K562 (cell line): ENCODE data around the gene RAB6A.

Experiments used
- ELK3 ChIP-seq: fragments of 450-650 bp; formaldehyde crosslinking; IDR thresholded peaks from 2 replicates; pipeline ENCODE4 v1.4.0; 2020; ENCODE audit warnings: mild to moderate bottlenecking
- FOXA1 ChIP-seq: fragments of 450-650 bp; IDR thresholded peaks from 2 replicates; pipeline ENCODE4 v1.6.1; 2016; ENCODE audit warnings: mild to moderate bottlenecking, borderline replicate concordance
- FOXA3 ChIP-seq, 2 experiments: fragments of 450-650 bp in 1 of 2; sonication (generic) in 1 of 2; formaldehyde crosslinking; IDR thresholded peaks in 1 of 2; conservative IDR thresholded peaks in 1 of 2; 2 replicates each; pipeline versions ENCODE4 v1.4.0 to v1.8.0; 2020 to 2022; ENCODE audit warnings: mild to moderate bottlenecking in 2 of 2, missing genetic modification reagents in 1 of 2
- GTF2F1 ChIP-seq: IDR thresholded peaks from 2 replicates; pipeline ENCODE4 v1.6.1; 2011; ENCODE audit warnings: low read depth, low read length, improper control_type of control experiment
- MAFF ChIP-seq: IDR thresholded peaks from 2 replicates; pipeline ENCODE4 v1.6.1; 2012; ENCODE audit warnings: low read length, improper control_type of control experiment
- MXI1 ChIP-seq: IDR thresholded peaks from 2 replicates; pipeline ENCODE4 v1.6.1; 2011; ENCODE audit warnings: low read depth, mild to moderate bottlenecking, improper control_type of control experiment, low read length
- NFE2L1 ChIP-seq: fragments of 450-650 bp; IDR thresholded peaks from 2 replicates; pipeline ENCODE4 v1.6.1; 2016; ENCODE audit warnings: missing genetic modification characterization, low read depth, mild to moderate bottlenecking, missing compliant biosample characterization, moderate library complexity, borderline replicate concordance
- POLR2A ChIP-seq: fragments of 450-650 bp; conservative IDR thresholded peaks from 2 replicates; pipeline ENCODE4 v1.6.1; 2016
- TAF1 ChIP-seq: IDR thresholded peaks from 2 replicates; pipeline ENCODE4 v1.6.1; 2011; ENCODE audit warnings: mild to moderate bottlenecking, low read length, moderate library complexity; ENCODE audit not compliant: insufficient read depth, control insufficient read depth, severe bottlenecking; ENCODE audit errors: extremely low read depth
- TAL1 ChIP-seq: fragments of 450-650 bp; IDR thresholded peaks from 2 replicates; pipeline ENCODE4 v1.6.1; 2016; ENCODE audit warnings: mild to moderate bottlenecking
- THRAP3 ChIP-seq: fragments of 450-650 bp; IDR thresholded peaks from 2 replicates; pipeline ENCODE4 v1.6.1; 2016; ENCODE audit warnings: mild to moderate bottlenecking, inconsistent platforms, borderline replicate concordance
- ZFX ChIP-seq: sonication (generic); formaldehyde crosslinking; IDR thresholded peaks from 2 replicates; pipeline ENCODE4 v1.8.0; 2022; ENCODE audit warnings: mild to moderate bottlenecking, missing genetic modification reagents, moderate library complexity
- TF ChIP-seq, protein P1 (sequence below), 3 experiments: IDR thresholded peaks in 2 of 3; conservative IDR thresholded peaks in 1 of 3; 2 replicates each; pipeline ENCODE4 v1.5.1; 2011 to 2012; ENCODE audit warnings: low read length in 3 of 3, mild to moderate bottlenecking in 3 of 3, control low read depth in 2 of 3, improper control_type of control experiment in 1 of 3, inconsistent platforms in 1 of 3, low read depth in 1 of 3, mixed read lengths in 1 of 3, moderate library complexity in 1 of 3; ENCODE audit not compliant: insufficient read depth in 2 of 3
- TF ChIP-seq, protein P2 (sequence below): fragments of 450-650 bp; formaldehyde crosslinking; IDR thresholded peaks from 2 replicates; pipeline ENCODE4 v1.4.0; 2022; ENCODE audit warnings: mild to moderate bottlenecking, moderate library complexity

GRCh38 chr11:73653996-73654395 lies 106.9 kb downstream of the RAB6A start:
- TF ChIP-seq, protein P1, sequence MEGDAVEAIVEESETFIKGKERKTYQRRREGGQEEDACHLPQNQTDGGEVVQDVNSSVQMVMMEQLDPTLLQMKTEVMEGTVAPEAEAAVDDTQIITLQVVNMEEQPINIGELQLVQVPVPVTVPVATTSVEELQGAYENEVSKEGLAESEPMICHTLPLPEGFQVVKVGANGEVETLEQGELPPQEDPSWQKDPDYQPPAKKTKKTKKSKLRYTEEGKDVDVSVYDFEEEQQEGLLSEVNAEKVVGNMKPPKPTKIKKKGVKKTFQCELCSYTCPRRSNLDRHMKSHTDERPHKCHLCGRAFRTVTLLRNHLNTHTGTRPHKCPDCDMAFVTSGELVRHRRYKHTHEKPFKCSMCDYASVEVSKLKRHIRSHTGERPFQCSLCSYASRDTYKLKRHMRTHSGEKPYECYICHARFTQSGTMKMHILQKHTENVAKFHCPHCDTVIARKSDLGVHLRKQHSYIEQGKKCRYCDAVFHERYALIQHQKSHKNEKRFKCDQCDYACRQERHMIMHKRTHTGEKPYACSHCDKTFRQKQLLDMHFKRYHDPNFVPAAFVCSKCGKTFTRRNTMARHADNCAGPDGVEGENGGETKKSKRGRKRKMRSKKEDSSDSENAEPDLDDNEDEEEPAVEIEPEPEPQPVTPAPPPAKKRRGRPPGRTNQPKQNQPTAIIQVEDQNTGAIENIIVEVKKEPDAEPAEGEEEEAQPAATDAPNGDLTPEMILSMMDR (IDR thresholded peaks at IDR 0.05 in 2 of 3, conservative IDR thresholded peaks at IDR 0.05 in 1 of 3; ENCODE audit: insufficient read depth in 2 of 3, low read depth in 1 of 3, low read length in 3 of 3) = no peak
- TF ChIP-seq POLR2A (no peak), GTF2F1 (no peak), FOXA1 (no peak), TAL1 (no peak), ZFX (CRISPR knock-in tag) (no peak), ELK3 (no peak), THRAP3 (no peak), MXI1 (no peak), FOXA3 (CRISPR knock-in tag; conservative IDR thresholded peaks at IDR 0.05 in 1 of 2, IDR thresholded peaks at IDR 0.05 in 1 of 2) (no peak), TAF1 (no peak), MAFF (no peak), NFE2L1 (tag) (no peak)
- TF ChIP-seq, protein P2, sequence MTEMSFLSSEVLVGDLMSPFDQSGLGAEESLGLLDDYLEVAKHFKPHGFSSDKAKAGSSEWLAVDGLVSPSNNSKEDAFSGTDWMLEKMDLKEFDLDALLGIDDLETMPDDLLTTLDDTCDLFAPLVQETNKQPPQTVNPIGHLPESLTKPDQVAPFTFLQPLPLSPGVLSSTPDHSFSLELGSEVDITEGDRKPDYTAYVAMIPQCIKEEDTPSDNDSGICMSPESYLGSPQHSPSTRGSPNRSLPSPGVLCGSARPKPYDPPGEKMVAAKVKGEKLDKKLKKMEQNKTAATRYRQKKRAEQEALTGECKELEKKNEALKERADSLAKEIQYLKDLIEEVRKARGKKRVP = no peak
